DND-41 (cell line): ENCODE measurements around the gene GRIA1.

Experiments
- ATAC-seq: fragments of 200-7000 bp; cut with Tn5 transposase; 3 replicates; pipeline ENCODE4 v1.9.1; 2021; ENCODE audit warnings: low read depth; ENCODE audit not compliant: insufficient read depth
- DNase-seq: peaks from one replicate; pipeline ENCODE4 v3.0.0-alpha.2; 2020
- H2AFZ ChIP-seq: 2 replicates; pipeline ENCODE4 v1.6.0; 2012; ENCODE audit warnings: low read depth, low read length
- H3K27ac ChIP-seq: 2 replicates; pipeline ENCODE4 v1.5.1; 2012; ENCODE audit warnings: low read length, inconsistent platforms
- H3K27me3 ChIP-seq: fragments of 200-600 bp; sonication (generic); 2 replicates; pipeline ENCODE4 v1.6.0; 2012; ENCODE audit warnings: low read length, mild to moderate bottlenecking, inconsistent platforms; ENCODE audit not compliant: insufficient read depth, poor library complexity
- H3K36me3 ChIP-seq: 2 replicates; pipeline ENCODE4 v1.5.1; 2012; ENCODE audit warnings: low read length, inconsistent platforms; ENCODE audit not compliant: insufficient read depth
- H3K4me1 ChIP-seq: 2 replicates; pipeline ENCODE4 v1.5.1; 2012; ENCODE audit warnings: mild to moderate bottlenecking, low read length; ENCODE audit not compliant: insufficient read depth
- H3K4me2 ChIP-seq: 2 replicates; pipeline ENCODE4 v1.6.0; 2012; ENCODE audit warnings: mild to moderate bottlenecking, moderate library complexity, low read length, inconsistent platforms; ENCODE audit not compliant: insufficient read depth
- H3K4me3 ChIP-seq, 2 experiments: fragments of 200-600 bp in 1 of 2; shearing (Covaris generic) in 1 of 2; 2 replicates each; pipeline ENCODE4 v1.5.1; 2012 to 2016; ENCODE audit warnings: inconsistent platforms in 2 of 2, low read length in 2 of 2, mild to moderate bottlenecking in 2 of 2, low read depth in 1 of 2, moderate library complexity in 1 of 2
- H3K79me2 ChIP-seq: 2 replicates; pipeline ENCODE4 v1.6.0; 2012; ENCODE audit warnings: low read length, inconsistent platforms; ENCODE audit not compliant: insufficient read depth
- H3K9ac ChIP-seq: 2 replicates; pipeline ENCODE4 v1.6.0; 2012; ENCODE audit warnings: low read depth, mild to moderate bottlenecking, inconsistent platforms, low read length, moderate library complexity
- H3K9me3 ChIP-seq: 2 replicates; pipeline ENCODE4 v1.5.1; 2012; ENCODE audit warnings: low read length, moderate library complexity, mild to moderate bottlenecking, inconsistent platforms; ENCODE audit not compliant: insufficient read depth, severe bottlenecking
- H4K20me1 ChIP-seq: 2 replicates; pipeline ENCODE4 v1.6.0; 2012; ENCODE audit warnings: low read length; ENCODE audit not compliant: insufficient read depth
- CTCF ChIP-seq: IDR thresholded peaks from 2 replicates; pipeline ENCODE4 v1.5.1; 2012; ENCODE audit warnings: borderline replicate concordance, low read length, moderate library complexity, mild to moderate bottlenecking; ENCODE audit not compliant: poor library complexity, severe bottlenecking; ENCODE audit errors: extremely low read depth
- EZH2 ChIP-seq: IDR thresholded peaks from 3 replicates; pipeline ENCODE4 v1.6.1; 2012; ENCODE audit warnings: borderline replicate concordance, low read depth, mild to moderate bottlenecking, moderate library complexity, low read length, inconsistent platforms; ENCODE audit not compliant: severe bottlenecking

Gene GRIA1

GRCh38 chr5:153537207-153537606 lies 46.7 kb downstream of the GRIA1 start:
- H4K20me1 ChIP-seq = no peaks in the 10 kb centered on the region
- no peak overlapping the region for H2AFZ ChIP-seq
- no peak overlapping the region for H3K27ac ChIP-seq
- H3K9me3 ChIP-seq = no peaks in the 10 kb centered on the region
- no peaks in the 10 kb centered on the region for H3K27me3 ChIP-seq
- H3K4me3 ChIP-seq = no peak overlapping the region
- DNase-seq = no peak
- no peaks in the 10 kb centered on the region for H3K4me1 ChIP-seq
- no peak for TF ChIP-seq CTCF
- no peak for TF ChIP-seq EZH2
- no peak overlapping the region for H3K4me2 ChIP-seq
- no peak overlapping the region for H3K9ac ChIP-seq
- no peak for ATAC-seq
- H3K79me2 ChIP-seq = no peaks in the 10 kb centered on the region
- no peaks in the 10 kb centered on the region for H3K36me3 ChIP-seq

- no peak overlapping the region for H3K4me3 ChIP-seq
- TF ChIP-seq EZH2 (no peak), CTCF (no peak)
- ATAC-seq (no peak), DNase-seq (no peak)
- H3K36me3 ChIP-seq = no peaks in the 10 kb centered on the region
- H3K9ac ChIP-seq = no peak overlapping the region
- no peak overlapping the region for H2AFZ ChIP-seq
- no peaks in the 10 kb centered on the region for H3K27me3 ChIP-seq
- H4K20me1 ChIP-seq = no peaks in the 10 kb centered on the region
- no peaks in the 10 kb centered on the region for H3K9me3 ChIP-seq
- no peaks in the 10 kb centered on the region for H3K79me2 ChIP-seq
- H3K4me1 ChIP-seq = no peaks in the 10 kb centered on the region
- no peak overlapping the region for H3K4me2 ChIP-seq
- H3K27ac ChIP-seq = no peak overlapping the region
Measured at GRCh38 chr5:153539983-153540382, 49.5 kb downstream of the GRIA1 start.

- H4K20me1 ChIP-seq = no peaks in the 10 kb centered on the region
- no peaks in the 10 kb centered on the region for H3K36me3 ChIP-seq
- H3K4me1 ChIP-seq = no peaks in the 10 kb centered on the region
- H3K9ac ChIP-seq = no peak overlapping the region
- no peak for TF ChIP-seq EZH2
- no peak for TF ChIP-seq CTCF
- H3K27me3 ChIP-seq = no peaks in the 10 kb centered on the region
- ATAC-seq (no peak), DNase-seq (no peak)
- no peak overlapping the region for H3K27ac ChIP-seq
- no peak overlapping the region for H3K4me2 ChIP-seq
- no peak overlapping the region for H3K4me3 ChIP-seq
- no peaks in the 10 kb centered on the region for H3K9me3 ChIP-seq
- no peak overlapping the region for H2AFZ ChIP-seq
- H3K79me2 ChIP-seq = no peaks in the 10 kb centered on the region
Measured at GRCh38 chr5:153542536-153542935, 52.1 kb downstream of the GRIA1 start.

- ATAC-seq (no peak), DNase-seq (no peak)
- Histone ChIP-seq H3K9ac (no peak overlapping the region), H4K20me1 (no peaks in the 10 kb centered on the region), H3K27ac (no peak overlapping the region), H2AFZ (no peak overlapping the region), H3K27me3 (no peaks in the 10 kb centered on the region), H3K4me2 (no peak overlapping the region), H3K4me3 (no peak overlapping the region), H3K4me1 (no peaks in the 10 kb centered on the region), H3K79me2 (no peaks in the 10 kb centered on the region), H3K36me3 (no peaks in the 10 kb centered on the region), H3K9me3 (no peaks in the 10 kb centered on the region)
- TF ChIP-seq CTCF (no peak), EZH2 (no peak)
Measured at GRCh38 chr5:153543288-153543687, 52.8 kb downstream of the GRIA1 start.
